Heart left ventricle (tissue), 13 donors: ENCODE measurements around the gene EPB41.

Source experiments
- CTCF ChIP-seq, 12 donors: fragments of 200-600 bp; sonication (generic) in 4 of 12; IDR thresholded peaks; one replicate each; pipeline versions ENCODE4 v1.5.0 to v1.8.0; 2018 to 2022; ENCODE audit warnings: antibody characterized with exemption in 12 of 12, mild to moderate bottlenecking in 5 of 12
- POLR2A ChIP-seq, 2 donors: fragments of 450-650 bp; IDR thresholded peaks; one replicate each; pipeline ENCODE4 v1.6.1; 2017; ENCODE audit warnings: antibody characterized with exemption in 2 of 2, mild to moderate bottlenecking in 2 of 2, moderate library complexity in 2 of 2
- donor health status: ischemic (EF 13 %, LVEDD 7.1; RV severe dilation, severe dysfunction).
- donor health status: DM: no; HTN: yes; CAD: no.
- donor health status: DM: no; HTN: no; CAD: no.
- donor health status: ischemic (EF 25% LVEDD 6.9; RV normal size, moderate dysfunction).
- donor health status: ischemic (EF 25% LVEDD 5.7; RV mildly dilated, moderate dysfunction).
- donor health status: ischemic (EF 35%, LVEDD 5.7; RV mildly dilated, moderate dysfunction).
- donor health status: nonischemic (EF 11% LVEDD 7.7; RV severe dilation, severe dysfunction).
- donor health status: DM: yes; HTN: yes; CAD: no.
- donor health status: PGD.
- donor health status: ischemic (EF 29% LVEDD 5.4; RV normal size, mild dysfunction).
- donor health status: nonischemic (EF 23%, LVEDD 6.1; RV moderate dilation, normal function).

GRCh38 chr1:28883242-28883616 is 31.1 kb upstream of the EPB41 start:
- no peak for TF ChIP-seq CTCF (IDR thresholded peaks at IDR 0.05)
- no peak for TF ChIP-seq POLR2A (IDR thresholded peaks at IDR 0.05)
